ENCODE measurements around the gene MLIP.

GRCh38 chr6:54291146-54291545, 179.9 kb downstream of the MLIP start:
- no peak for TF ChIP-seq CTCF (IDR thresholded peaks at IDR 0.05)
- TF ChIP-seq POLR2A (IDR thresholded peaks at IDR 0.05): no peak
